HG03280 (cell line): Measurements from ENCODE around the gene TTYH3.
A peak's percentile ranks its signal among the peaks of the same experiment; 100 is the strongest.

Source experiments
- ATAC-seq: cut with Tn5 transposase; IDR thresholded peaks from one replicate; pipeline ENCODE4 v1.9.1; 2021; ENCODE audit warnings: mild to moderate bottlenecking, moderate library complexity; ENCODE audit not compliant: unreplicated experiment

TTYH3 gene

GRCh38 chr7:2701832-2702593 is 70.2 kb downstream of the TTYH3 start:
- no peak for ATAC-seq

DNA sequence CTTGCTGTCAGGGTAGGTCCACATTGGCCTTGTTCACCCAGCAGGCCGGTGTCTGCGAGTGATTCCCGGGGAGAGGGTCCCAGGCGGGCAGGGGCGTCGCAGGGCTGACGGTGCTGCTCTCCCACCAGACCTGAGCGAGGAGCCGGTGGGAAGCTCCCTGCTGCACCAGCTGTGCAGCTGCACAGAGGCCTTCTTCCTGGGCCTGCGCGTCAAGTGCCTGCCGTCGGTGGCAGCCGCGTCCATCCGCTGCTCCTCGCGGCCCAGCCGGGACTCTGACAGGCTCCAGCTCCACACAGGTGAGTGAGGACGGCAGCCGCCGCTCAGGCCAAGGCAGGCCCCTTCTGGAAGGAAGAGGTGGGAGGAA is 70.8 kb downstream of the TTYH3 start:
- ATAC-seq, result no peak

DNA sequence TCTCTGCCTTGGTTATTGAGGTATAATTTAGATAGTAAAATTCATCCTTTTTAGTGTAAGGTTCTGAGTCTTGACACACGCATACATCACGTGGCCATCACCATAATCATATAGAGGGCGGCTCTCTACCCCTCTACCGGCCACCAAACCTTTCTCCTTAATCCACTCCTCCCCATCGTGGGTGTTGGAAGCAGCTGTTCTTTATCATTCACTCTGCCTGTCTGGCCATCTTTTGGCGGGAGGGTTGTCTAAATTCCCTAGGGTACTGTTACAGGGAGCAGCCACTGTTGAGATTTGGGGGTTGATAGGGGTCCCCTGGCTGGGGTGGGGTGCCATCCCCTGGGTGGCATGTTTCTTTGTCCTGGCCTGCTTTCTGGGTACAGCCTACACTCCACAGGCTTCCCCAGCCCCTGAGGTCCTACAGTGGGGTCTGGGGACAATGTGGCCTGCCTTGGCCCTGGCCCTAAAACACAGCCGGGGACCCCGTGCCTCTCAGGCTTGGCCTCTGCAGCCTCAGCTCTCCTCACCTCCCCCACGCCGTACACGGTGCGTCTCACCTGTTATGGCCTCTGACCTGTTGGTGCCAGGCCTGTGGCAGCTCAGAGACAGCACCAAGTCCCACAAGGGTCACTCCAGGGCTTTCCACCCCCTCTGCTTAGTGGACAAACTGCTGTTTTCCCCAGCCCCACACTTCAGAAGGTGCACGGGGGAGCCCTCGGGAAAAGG is 73.7 kb downstream of the TTYH3 start:
- ATAC-seq, result no peak

DNA sequence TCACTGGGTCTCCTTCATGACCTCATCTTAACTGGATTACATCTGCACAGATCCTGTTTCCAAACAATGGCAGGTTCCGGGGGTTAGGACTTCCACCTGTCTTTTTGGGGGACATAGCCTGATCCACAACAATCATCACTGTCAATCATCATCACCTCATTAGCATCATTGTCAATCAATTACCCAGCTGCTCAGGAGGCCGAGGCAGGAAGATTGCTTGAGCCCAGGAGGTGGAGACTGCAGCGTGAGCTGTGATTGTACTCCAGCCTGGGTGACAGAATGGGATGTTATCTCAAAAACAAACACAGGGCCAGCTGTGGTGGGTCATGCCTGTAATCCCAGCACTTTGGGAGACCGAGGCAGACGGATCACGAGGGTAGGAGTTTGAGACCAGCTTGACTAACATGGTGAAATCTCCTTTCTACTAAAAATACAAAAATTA is 74.9 kb downstream of the TTYH3 start:
- ATAC-seq, result no peak

DNA sequence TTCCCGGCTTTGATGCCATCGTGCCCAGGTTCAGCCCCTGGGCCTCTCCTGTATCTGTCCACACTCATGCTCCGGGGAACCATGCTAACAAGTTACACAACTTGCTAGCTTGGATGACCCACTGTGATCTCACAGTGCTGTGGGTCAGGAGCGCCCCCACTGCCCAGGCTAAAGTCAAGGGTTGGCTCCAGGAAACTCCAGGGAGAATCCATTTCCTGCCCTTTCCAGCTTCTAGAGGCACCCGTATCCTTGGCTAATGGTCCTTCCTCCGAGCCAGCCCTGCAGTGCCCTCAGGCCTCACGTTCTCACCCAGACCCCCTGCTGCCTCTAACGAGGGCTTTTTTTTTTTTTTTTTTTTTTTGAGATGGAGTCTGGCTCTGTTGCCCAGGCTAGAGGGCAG is 75.7 kb downstream of the TTYH3 start:
- no peak for ATAC-seq

GRCh38 chr7:2708041-2708440 is 76.3 kb downstream of the TTYH3 start:
- no peak for ATAC-seq

GRCh38 chr7:2708547-2709310 is 76.9 kb downstream of the TTYH3 start:
- no peak for ATAC-seq

DNA sequence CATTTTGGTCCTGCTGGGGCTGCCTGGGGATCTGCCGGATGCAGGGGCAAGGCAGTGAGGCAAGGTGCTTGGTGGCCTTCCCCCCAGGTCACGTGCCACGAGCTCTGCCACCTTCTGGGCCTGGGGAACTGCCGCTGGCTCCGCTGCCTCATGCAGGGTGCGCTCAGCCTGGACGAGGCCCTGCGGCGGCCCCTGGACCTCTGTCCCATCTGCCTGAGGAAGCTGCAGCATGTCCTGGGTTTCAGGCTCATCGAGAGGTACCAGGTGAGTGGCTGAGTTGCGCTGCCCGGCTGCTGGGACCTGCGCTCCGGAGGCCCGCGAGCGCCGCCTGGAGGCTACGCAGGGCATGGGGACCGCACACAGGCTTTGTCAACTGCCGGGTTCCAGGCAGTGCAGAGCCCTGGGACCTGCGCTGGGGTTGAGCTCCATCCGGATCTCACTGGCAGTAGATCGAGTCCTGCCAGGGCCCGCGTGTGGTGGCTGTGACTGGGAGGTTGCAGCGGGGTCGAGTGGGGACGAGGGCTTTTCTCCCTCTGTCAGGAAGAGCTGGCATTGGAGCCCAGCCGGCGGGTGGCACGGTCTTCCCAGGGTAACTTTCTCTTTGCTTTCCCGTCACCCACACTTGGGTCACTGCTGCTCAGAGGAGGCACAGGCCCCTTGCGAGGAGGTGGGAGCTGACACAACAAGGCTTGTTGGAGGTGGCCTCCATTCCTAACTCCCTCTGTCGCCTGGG is 77.9 kb downstream of the TTYH3 start:
- peak; percentile 91 for ATAC-seq

- peak; percentile 35 for ATAC-seq
These were observed 78.5 kb downstream of the TTYH3 start for GRCh38 chr7:2710286-2710655.

DNA sequence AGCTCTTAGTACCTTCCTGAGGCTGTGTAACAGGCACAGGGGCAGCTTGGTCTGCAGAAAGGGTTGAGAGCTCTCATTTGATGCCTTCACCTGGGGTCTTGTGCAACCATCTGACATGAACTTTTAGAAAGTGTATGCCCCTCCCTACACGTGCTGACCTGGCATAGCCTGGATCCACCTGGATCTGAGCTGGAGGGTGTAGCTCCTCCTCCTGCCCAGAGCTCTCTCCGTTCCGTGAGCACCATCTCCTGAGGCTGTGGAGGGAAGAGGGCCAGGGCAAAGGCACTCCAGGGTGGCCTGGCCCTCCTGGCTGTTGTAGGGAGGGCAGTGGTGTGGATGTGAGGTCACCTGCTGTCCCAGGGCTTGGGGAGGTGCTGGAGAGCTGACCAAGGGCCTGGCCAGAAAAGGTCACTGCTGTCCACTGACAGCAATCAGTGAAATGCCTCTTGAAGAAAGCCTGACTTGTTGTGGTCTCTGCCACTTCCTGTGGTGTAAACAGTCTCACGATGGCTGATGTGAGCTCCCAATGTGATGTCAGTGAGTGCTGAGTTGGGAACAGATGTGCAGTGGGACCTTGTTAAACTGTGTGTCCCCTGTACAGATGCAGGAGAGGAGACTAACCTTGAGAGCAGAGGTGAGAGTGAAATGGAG is 79.2 kb downstream of the TTYH3 start:
- ATAC-seq, result no peak

- ATAC-seq, result no peak
These were observed 80.3 kb downstream of the TTYH3 start for GRCh38 chr7:2711895-2712675.

GRCh38 chr7:2713370-2713769 is 81.6 kb downstream of the TTYH3 start:
- ATAC-seq, result no peak

- ATAC-seq, result no peak
These were observed 82.2 kb downstream of the TTYH3 start for GRCh38 chr7:2713978-2714377.
